Right lobe of liver (tissue), 6 donors: Measurements from ENCODE around the gene SH3GL2. TPM values are rescaled to one million over a fixed set of nuclear protein-coding genes. Genes with fewer than 3 reads are reported as not detected.

Experiments used
- ATAC-seq, 4 donors: fragments of 200-7000 bp; cut with Tn5 transposase; one replicate each; pipeline ENCODE4 v1.9.1; 2020; ENCODE audit warnings: mild to moderate bottlenecking in 4 of 4, moderate library complexity in 4 of 4
- DNase-seq, 3 donors: peaks; one replicate each; pipeline ENCODE4 v3.0.0-alpha.2; 2020
- H3K27ac ChIP-seq, 3 donors: fragments of 200-600 bp; one replicate each; pipeline ENCODE4 v1.8.0; 2022
- H3K27me3 ChIP-seq, 2 donors: fragments of 200-600 bp; one replicate each; pipeline ENCODE4 v1.8.0; 2022
- H3K36me3 ChIP-seq, 4 donors: fragments of 200-600 bp; sonication (generic) in 1 of 4; one replicate each; pipeline versions ENCODE4 v1.5.1 to v1.8.0; 2017 to 2022; ENCODE audit warnings: control low read depth in 1 of 4
- H3K4me1 ChIP-seq, 4 donors: fragments of 200-600 bp; sonication (generic) in 1 of 4; one replicate each; pipeline versions ENCODE4 v1.5.1 to v1.8.0; 2017 to 2022; ENCODE audit warnings: control low read depth in 1 of 4
- H3K4me3 ChIP-seq, 3 donors: fragments of 200-600 bp; one replicate each; pipeline ENCODE4 v1.8.0; 2022
- H3K9me3 ChIP-seq, 4 donors: fragments of 200-600 bp; sonication (generic) in 1 of 4; one replicate each; pipeline versions ENCODE4 v1.5.1 to v1.8.0; 2017 to 2022; ENCODE audit warnings: control low read depth in 1 of 4
- CTCF ChIP-seq, 4 donors: fragments of 200-600 bp in 3 of 4; fragments of 450-650 bp in 1 of 4; IDR thresholded peaks; one replicate each; pipeline versions ENCODE4 v1.5.1 to v1.8.0; 2016 to 2022; ENCODE audit warnings: antibody characterized with exemption in 4 of 4, mild to moderate bottlenecking in 2 of 4
- POLR2A ChIP-seq: fragments of 450-650 bp; IDR thresholded peaks from one replicate; pipeline ENCODE4 v1.6.1; 2017; ENCODE audit warnings: antibody characterized with exemption, mild to moderate bottlenecking
- WGBS: methylation state at CpG from one replicate; pipeline ENCODE4 v1.1.6; 2018; ENCODE audit warnings: low coverage, low lambda C conversion rate; ENCODE audit not compliant: insufficient coverage; ENCODE audit errors: missing lambda C conversion rate; 5-methylcytosine and 5-hydroxymethylcytosine counted together
- intact Hi-C, 2 donors: fragments of 100-400 bp; cut with DNase I; formaldehyde crosslinking; loops; one replicate each; pipeline versions ENCODE4 v1.11.2 to v1.14.1; 2022
- total RNA-seq, 6 experiments: library from RNA; depleted of rRNA in 2 of 6; stranded (reverse); fragments of >200 nt in 2 of 6; fragmentation: NEBNext Ultra II Directional in 3 of 6; extraction: Animal tissue kit (Norgen Biotek cat#: 25700) in 3 of 6; gene quantifications; one replicate each; pipeline versions ENCODE4 v1.1.0 to v1.2.4, GENCODE V29; 2016 to 2023
- donor health status: DM: no; HTN: yes; CAD: no.
- donor health status: DM: no; HTN: no; CAD: no.
- donor health status: DM: no; HTN: no; CAD: no.
- donor health status: DM: no; HTN: yes; CAD: no.
- donor health status: DM: no; HTN: yes; CAD: no.

The SH3GL2 gene
- total RNA-seq, 6 experiments from 2014 or later: 0.07 to 0.09 TPM; not detected in 4

DNA sequence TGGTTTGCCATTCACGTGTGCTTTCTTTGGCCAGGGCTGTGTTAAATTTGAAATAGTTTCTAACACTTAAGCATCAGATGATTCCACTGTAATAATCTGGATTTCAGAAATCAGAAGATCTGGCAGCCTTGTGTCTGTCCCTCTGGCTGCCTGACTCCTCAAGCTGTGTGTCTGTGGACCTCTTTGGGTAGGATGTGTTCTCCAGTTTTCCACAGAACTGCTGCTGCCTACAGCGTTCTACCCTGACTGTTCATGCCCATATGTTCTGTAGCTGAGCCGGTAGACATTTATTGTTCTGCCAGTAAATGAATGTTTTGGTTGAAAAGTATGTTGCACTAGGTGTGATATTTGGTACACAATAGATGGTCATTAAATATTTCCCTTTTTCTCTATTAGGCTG, 81.3 kb downstream of the SH3GL2 start:
- no peaks in the 10 kb centered on the region for H3K9me3 ChIP-seq
- H3K4me3 ChIP-seq: no peak overlapping the region
- TF ChIP-seq CTCF (IDR thresholded peaks at IDR 0.05): no peak
- TF ChIP-seq POLR2A: no peak
- intact Hi-C loops: no loop called here
- no peaks in the 10 kb centered on the region for H3K4me1 ChIP-seq
- H3K27me3 ChIP-seq: no peaks in the 10 kb centered on the region
- WGBS: 90% methylated on average over 2 of the region's 3 CpGs
- H3K36me3 ChIP-seq: no peaks in the 10 kb centered on the region
- no peak for ATAC-seq
- no peak for DNase-seq
- H3K27ac ChIP-seq: no peak overlapping the region

DNA sequence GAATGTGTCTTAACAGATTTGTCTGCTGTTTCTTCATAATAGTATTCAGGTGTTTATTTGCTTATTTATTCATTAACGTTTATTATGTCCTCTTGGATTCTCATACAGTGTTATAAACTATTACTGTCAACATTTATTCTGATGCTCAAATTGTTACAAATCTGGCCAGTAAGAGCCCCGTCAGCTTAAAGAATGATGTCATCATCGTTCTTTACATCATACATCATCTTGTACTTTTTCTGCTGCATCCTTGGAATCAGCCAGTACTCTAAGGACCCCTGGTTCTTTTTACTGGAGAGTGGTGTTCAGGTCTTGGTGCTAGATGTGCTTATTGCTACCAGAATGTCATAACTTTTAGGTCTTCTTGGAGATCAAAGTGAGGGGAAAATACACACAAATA, 86.6 kb downstream of the SH3GL2 start:
- ATAC-seq: no peak
- H3K4me3 ChIP-seq: no peak overlapping the region
- WGBS: 33% methylated on average over 3 of the region's 3 CpGs
- no peaks in the 10 kb centered on the region for H3K9me3 ChIP-seq
- no peaks in the 10 kb centered on the region for H3K4me1 ChIP-seq
- H3K27ac ChIP-seq: no peak overlapping the region
- H3K27me3 ChIP-seq: no peaks in the 10 kb centered on the region
- no peaks in the 10 kb centered on the region for H3K36me3 ChIP-seq
- TF ChIP-seq CTCF (IDR thresholded peaks at IDR 0.05) (no peak), POLR2A (no peak)
- intact Hi-C loops: no loop called here
- no peak for DNase-seq

DNA sequence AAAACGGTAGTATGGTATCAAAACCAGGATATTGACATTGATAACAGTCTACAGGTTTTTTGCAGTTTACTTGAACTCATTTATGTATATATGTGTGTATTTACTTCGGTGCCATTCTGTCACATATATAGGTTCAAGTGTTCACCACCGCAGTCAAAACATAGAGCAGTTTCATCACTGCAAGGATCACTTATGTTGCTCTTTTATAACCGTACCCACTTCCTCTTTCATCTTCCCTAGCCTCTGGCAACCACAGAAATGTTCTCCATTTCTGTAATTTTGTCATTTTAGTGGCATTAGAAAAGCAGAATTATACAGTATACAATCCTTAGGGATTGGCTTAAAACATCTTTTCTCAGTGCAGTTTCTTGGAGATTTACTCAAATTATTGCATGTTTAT, 90.3 kb downstream of the SH3GL2 start:
- H3K4me3 ChIP-seq: no peak overlapping the region
- TF ChIP-seq CTCF (IDR thresholded peaks at IDR 0.05): no peak
- TF ChIP-seq POLR2A: no peak
- no peak for DNase-seq
- no peaks in the 10 kb centered on the region for H3K4me1 ChIP-seq
- no peak for ATAC-seq
- H3K27me3 ChIP-seq: no peaks in the 10 kb centered on the region
- H3K9me3 ChIP-seq: no peaks in the 10 kb centered on the region
- no peak overlapping the region for H3K27ac ChIP-seq
- 39% methylated on average over 4 of the region's 4 CpGs for WGBS
- H3K36me3 ChIP-seq: no peaks in the 10 kb centered on the region
- intact Hi-C loops: no loop called here

DNA sequence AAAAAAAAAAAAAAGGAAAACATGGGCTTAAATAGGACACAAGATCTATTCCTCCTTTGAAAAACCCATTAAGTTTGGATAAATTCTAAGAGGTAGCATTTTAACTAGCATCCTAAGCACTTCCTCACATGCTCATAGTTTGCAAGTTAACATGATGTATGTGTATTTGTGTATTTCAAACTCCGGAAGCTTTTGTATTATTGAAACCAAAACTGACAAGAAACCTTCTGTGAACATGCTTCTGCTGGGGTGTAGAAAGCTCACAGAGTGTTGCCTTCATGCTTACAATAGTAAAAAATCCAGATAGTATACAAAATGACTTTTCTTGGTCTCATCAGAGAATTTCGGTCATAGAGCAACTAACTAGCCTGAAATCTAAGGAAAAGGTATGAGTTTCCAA, 103.8 kb downstream of the SH3GL2 start:
- Histone ChIP-seq H3K27ac (no peak overlapping the region), H3K36me3 (no peaks in the 10 kb centered on the region), H3K9me3 (no peaks in the 10 kb centered on the region), H3K4me1 (no peaks in the 10 kb centered on the region), H3K27me3 (no peaks in the 10 kb centered on the region), H3K4me3 (no peak overlapping the region)
- intact Hi-C loops: no loop called here
- WGBS: 70% methylated on average over 2 of the region's 2 CpGs
- no peak for TF ChIP-seq CTCF (IDR thresholded peaks at IDR 0.05)
- no peak for TF ChIP-seq POLR2A
- DNase-seq (no peak), ATAC-seq (no peak)

DNA sequence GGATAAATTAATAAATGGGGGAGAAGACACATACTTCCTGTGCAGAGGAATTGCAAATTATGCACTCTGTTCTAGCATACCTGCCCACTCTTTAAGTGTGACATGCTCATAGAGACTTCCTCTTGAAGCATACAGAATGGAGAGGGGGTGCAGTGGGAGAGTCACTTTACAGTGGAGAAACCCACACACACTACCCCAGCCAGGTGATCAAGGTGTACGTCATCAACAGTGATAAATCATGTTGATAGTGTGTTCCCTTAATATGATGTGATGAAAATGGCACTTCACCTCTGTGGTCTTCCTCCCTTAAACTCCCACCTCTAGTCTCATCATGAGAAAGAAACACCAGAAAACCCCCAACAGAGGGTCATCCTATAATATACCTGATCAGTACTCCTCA, 110.0 kb downstream of the SH3GL2 start:
- no peaks in the 10 kb centered on the region for H3K9me3 ChIP-seq
- no peaks in the 10 kb centered on the region for H3K27me3 ChIP-seq
- H3K27ac ChIP-seq: no peak overlapping the region
- ATAC-seq (no peak), DNase-seq (no peak)
- intact Hi-C loops: no loop called here
- no peak for TF ChIP-seq CTCF (IDR thresholded peaks at IDR 0.05)
- TF ChIP-seq POLR2A: no peak
- 50% methylated on average over 1 of the region's 1 CpG for WGBS
- H3K4me3 ChIP-seq: no peak overlapping the region
- no peaks in the 10 kb centered on the region for H3K36me3 ChIP-seq
- no peaks in the 10 kb centered on the region for H3K4me1 ChIP-seq
